ENCODE data around the gene TLCD3A.

Gene TLCD3A

DNA sequence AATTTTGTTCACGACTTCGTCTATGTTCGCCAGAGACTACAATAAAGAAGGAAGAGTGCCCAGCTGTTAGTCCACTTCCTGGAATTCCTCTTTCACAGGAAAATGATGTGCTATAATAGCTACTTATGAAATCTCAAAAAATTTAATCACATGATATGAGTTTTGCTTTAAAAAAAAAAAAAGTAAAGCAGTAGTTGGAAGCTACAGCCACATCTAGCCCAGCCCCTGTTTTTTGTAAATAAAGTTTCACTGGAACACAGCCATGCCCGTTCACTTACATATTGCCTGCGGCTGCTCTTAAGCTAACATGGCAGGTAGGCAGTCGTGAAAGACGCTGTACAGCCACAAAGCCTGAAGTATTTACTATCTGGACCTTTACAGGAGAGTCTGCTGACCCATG is 33.1 kb upstream of the TLCD3A start:
- Histone ChIP-seq H3K27ac (ENCODE audit: low read depth, low read length) (no peak overlapping the region), H3K4me2 (ENCODE audit: low read length) (no peak overlapping the region), H3K4me1 (ENCODE audit: control insufficient read depth, low read length) (no peaks in the 10 kb centered on the region), H3F3A (ENCODE audit: control insufficient read depth, insufficient read depth) (no peaks in the 10 kb centered on the region), H3K79me2 (ENCODE audit: control insufficient read depth, low read length) (peaks cover 13% of the 10 kb centered on the region), H4K20me1 (ENCODE audit: control insufficient read depth, insufficient read depth, low read depth, low read length) (peaks cover 3% of the 10 kb centered on the region; the same call in 1 of the 2 replicates), H3K4me3 (ENCODE audit: low read length) (no peak overlapping the region), H3K27me3 (ENCODE audit: control insufficient read depth, low read length) (no peaks in the 10 kb centered on the region), H3K9me3 (ENCODE audit: control insufficient read depth, insufficient read depth, low read length) (no peaks in the 10 kb centered on the region), H3K36me3 (ENCODE audit: control insufficient read depth, low read length) (peaks cover 39% of the 10 kb centered on the region), H3K9me2 (replicated peaks; ENCODE audit: control insufficient read depth, low read length) (no peaks in the 10 kb centered on the region)
- TF ChIP-seq EZH2phosphoT487 (IDR thresholded peaks at IDR 0.05; ENCODE audit: borderline replicate concordance, low read length) = no peak
- no peak for TF ChIP-seq CTCF (IDR thresholded peaks at IDR 0.05; ENCODE audit: low read depth, low read length, poor library complexity, severe bottlenecking)

- H3K27ac ChIP-seq (ENCODE audit: low read depth, low read length) = no peak overlapping the region
These were observed 31.8 kb upstream of the TLCD3A start for GRCh38 chr17:700504-701094.

DNA sequence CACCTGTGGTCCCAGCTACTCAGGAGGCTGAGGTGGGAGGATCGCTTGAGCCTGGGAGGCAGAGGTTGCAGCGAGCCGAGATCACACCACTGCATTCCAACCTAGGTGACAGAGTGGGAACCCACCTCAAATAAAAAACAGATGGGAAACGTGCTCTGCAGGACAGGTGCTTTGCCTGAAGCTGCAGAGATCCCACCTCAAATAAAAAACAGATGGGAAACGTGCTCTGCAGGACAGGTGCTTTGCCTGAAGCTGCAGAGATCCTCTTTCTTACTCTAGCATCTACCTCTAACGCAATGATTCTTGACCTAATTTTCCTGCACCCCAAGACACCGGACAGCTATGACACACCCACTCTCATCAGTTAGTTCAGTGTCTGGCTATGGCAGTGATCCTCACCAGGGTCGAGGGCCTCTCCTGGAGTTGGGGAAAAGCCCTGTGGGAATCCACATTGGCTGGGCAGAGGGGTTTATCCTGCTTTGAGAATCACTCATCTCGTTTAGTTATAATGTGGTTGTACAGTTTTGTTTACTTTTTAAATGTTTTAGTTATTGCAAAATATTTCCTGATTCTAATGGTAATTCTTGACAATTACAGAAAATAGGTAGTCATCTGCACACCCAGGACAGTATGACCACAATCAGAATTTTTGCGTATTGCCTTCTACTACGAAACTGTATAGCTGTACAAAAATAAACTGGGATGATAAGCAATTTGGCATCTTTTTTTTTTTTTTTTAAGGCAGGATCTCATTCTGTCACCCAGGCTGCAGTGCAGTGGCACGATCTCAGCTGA is 29.1 kb upstream of the TLCD3A start:
- TF ChIP-seq EZH2phosphoT487 (IDR thresholded peaks at IDR 0.05; ENCODE audit: borderline replicate concordance, low read length) = no peak
- TF ChIP-seq CTCF (IDR thresholded peaks at IDR 0.05; ENCODE audit: low read depth, low read length, poor library complexity, severe bottlenecking) = no peak
- no peak overlapping the region for H3K4me2 ChIP-seq (ENCODE audit: low read length)
- no peaks in the 10 kb centered on the region for H3F3A ChIP-seq (ENCODE audit: control insufficient read depth, insufficient read depth)
- H3K4me3 ChIP-seq (ENCODE audit: low read length) = no peak overlapping the region
- no peaks in the 10 kb centered on the region for H3K9me3 ChIP-seq (ENCODE audit: control insufficient read depth, insufficient read depth, low read length)
- no peaks in the 10 kb centered on the region for H3K4me1 ChIP-seq (ENCODE audit: control insufficient read depth, low read length)
- peaks cover 27% of the 10 kb centered on the region for H3K36me3 ChIP-seq (ENCODE audit: control insufficient read depth, low read length)
- no peak overlapping the region for H3K27ac ChIP-seq (ENCODE audit: low read depth, low read length)
- no peaks in the 10 kb centered on the region for H3K9me2 ChIP-seq (replicated peaks; ENCODE audit: control insufficient read depth, low read length)
- peaks cover 27% of the 10 kb centered on the region for H3K79me2 ChIP-seq (ENCODE audit: control insufficient read depth, low read length)
- peaks cover 6% of the 10 kb centered on the region; the same call in 1 of the 2 replicates for H4K20me1 ChIP-seq (ENCODE audit: control insufficient read depth, insufficient read depth, low read depth, low read length)
- H3K27me3 ChIP-seq (ENCODE audit: control insufficient read depth, low read length) = no peaks in the 10 kb centered on the region

More at GRCh38 chr17:700504-701094, 31.8 kb upstream of the TLCD3A start:
- Histone ChIP-seq H3K36me3 (ENCODE audit: control insufficient read depth, low read length) (peaks cover 35% of the 10 kb centered on the region), H3K9me3 (ENCODE audit: control insufficient read depth, insufficient read depth, low read length) (no peaks in the 10 kb centered on the region), H4K20me1 (ENCODE audit: control insufficient read depth, insufficient read depth, low read depth, low read length) (peaks cover 6% of the 10 kb centered on the region; the same call in 1 of the 2 replicates), H3K4me2 (ENCODE audit: low read length) (no peak overlapping the region), H3K27me3 (ENCODE audit: control insufficient read depth, low read length) (no peaks in the 10 kb centered on the region), H3F3A (ENCODE audit: control insufficient read depth, insufficient read depth) (no peaks in the 10 kb centered on the region), H3K4me3 (ENCODE audit: low read length) (no peak overlapping the region), H3K9me2 (replicated peaks; ENCODE audit: control insufficient read depth, low read length) (no peaks in the 10 kb centered on the region), H3K4me1 (ENCODE audit: control insufficient read depth, low read length) (no peaks in the 10 kb centered on the region), H3K79me2 (ENCODE audit: control insufficient read depth, low read length) (peaks cover 19% of the 10 kb centered on the region)
- TF ChIP-seq CTCF (IDR thresholded peaks at IDR 0.05; ENCODE audit: low read depth, low read length, poor library complexity, severe bottlenecking) = peak; percentile 62
- no peak for TF ChIP-seq EZH2phosphoT487 (IDR thresholded peaks at IDR 0.05; ENCODE audit: borderline replicate concordance, low read length)

All from DOHH2 (cell line).